ENCODE results near the gene PCBP4.
"Not testable (repeated sequence)": the region's sequence is repeated elsewhere in the genome, so short reads cannot be mapped to it uniquely, and the experiment has no call there.

Gene PCBP4

GRCh38 chr3:51937611-51938450, 29.4 kb downstream of the PCBP4 start:
- no peak for DNase-seq

DNA sequence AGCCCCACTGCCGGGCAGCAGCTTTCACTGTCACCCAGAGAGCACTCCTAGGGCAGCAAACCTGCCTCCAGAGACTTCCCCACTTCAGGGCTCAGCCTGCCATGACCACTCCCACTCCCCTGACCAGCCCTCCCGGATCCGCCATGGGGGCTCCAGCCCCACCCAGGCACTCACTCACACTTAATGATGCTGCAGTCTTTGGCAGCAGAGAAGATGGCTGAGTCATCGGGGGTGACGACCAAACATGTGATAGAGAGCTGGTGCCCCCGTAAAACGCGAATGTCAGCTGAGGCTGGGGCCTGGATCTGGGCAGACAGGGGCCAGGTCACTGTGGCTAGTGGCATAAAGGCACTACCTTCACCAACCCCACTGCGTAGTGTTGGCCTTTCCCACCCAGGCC, 30.2 kb downstream of the PCBP4 start:
- no peak for DNase-seq

- DNase-seq = no peak
These were observed 31.1 kb downstream of the PCBP4 start for GRCh38 chr3:51935886-51936755.

- DNase-seq = no peak
These were observed 32.0 kb downstream of the PCBP4 start for GRCh38 chr3:51934991-51935885.

- DNase-seq = no peak
These were observed 33.0 kb downstream of the PCBP4 start for GRCh38 chr3:51934139-51934850.

DNA sequence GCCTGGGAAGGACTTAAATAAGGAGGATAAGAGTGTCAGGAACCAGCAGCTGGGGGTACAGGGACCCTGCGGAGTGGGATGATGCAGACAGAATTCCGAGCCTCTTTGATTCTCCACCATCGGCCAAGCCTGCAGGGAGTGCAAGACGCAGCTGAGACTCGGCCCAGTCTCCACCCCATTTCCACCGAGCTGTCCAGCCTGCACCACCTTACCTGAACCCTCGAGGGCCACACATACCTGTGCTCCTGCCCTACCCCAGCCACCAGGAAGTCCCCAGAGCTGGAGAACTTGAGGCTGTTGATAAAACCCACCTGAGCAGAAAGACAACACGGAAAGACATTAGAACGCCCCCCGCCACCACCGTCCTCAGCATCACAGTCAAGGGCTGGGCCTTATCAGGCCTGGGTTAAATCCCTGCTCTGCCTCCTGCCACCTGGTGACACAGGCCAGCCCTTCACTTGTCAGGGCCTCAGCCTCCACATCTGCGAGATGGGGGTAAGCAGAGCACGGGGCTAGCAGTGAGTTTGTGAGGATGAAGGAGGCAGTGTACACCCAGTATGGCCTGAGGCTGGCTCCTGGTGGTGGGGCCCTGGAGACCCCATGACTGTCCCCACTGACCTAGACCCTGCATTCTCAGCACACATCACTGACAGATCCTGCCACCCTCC, 33.6 kb downstream of the PCBP4 start:
- no peak for DNase-seq

DNA sequence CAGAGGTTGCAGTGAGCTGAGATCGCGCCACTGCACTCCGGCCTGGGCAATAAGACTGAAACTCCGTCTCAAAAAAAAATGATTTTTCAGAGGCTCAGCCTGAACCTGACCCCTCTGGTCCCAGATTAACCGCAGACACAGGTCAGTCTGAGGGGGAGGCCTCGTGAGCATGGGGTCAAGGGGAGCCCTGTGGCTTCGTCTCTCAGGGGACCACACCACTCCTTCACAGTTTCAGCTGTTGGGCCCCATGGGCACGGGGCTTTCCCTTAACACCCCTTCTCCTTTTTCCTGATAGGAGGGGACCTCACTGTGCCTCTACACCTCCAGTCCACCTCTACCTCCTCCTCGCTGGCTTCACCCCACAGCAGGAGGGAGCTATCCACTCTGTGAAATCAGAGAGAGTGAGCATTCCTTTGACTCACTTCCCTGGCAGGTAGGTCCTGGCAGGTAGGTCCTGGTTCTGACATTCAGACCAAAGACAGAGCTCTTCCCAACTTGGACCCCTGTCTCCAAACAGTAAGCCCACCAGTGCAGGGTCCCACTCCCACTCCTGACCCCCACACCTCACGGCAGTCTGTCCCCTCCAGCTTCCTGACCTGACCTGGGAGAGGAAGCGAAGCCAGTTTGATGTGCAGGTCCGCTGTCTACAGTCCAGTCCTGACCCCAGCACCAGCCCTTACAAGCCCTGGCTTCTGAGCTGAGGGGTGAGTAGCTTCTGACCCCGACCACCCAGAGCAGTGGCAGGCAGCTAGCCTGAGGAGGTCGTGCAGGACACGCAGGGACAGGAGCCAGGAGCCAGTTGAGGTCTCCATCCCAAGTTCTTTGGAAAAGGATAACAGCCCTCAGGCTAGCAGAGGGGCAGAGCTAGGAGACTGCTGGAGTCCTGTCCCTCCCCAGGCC, 34.5 kb downstream of the PCBP4 start:
- DNase-seq = no peak

- DNase-seq = no peak
These were observed 35.5 kb downstream of the PCBP4 start for GRCh38 chr3:51931756-51932155.

DNA sequence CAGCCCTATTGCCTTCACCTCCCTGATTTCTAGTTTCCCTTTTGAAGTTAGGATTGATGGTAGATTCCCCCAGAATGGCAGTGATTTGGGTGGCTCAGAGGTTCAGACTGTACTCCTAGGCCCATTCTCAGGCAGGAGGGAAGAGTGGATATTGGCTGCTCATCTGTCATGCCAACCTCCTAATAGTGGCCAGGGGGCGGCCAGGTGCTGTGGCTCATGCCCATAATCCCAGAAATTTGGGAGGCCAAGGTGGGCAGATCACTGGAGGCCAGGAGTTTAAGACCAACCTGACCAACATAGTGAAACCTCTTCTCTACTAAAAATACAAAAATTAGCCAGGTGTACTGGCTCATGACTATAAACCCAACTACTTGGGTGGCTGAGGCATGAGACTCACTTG, 36.8 kb downstream of the PCBP4 start:
- DNase-seq = no peak

DNA sequence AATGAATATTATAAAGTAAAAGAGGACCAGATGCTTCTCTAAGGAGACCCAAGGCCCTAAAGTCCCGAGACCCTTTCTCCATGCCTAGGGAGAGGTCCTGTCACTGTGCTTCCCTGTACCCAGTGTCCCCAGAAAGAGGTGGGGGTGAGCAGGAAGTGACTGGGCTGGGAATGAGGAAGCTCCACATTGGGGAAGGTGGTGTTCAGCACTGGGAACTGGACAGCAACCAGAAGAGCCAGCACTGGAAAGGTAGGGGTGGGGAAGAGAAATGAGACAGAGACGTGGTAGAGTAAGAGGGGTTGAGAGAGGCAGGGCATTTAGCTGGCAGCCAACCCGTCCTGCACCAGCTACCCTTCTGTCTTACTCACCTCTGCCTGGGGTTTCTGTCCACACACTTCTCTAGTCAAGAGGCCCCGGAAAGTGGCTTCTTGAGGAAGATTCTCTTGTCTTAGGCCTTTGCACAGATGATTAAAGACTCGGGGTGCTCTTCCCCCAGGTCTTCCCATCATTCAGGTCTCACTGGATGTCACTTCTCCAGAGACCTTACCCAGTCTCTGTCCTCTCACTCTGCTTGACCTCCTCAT, 37.7 kb downstream of the PCBP4 start:
- DNase-seq = no peak

- DNase-seq = not testable (repeated sequence)
These were observed 38.3 kb downstream of the PCBP4 start for GRCh38 chr3:51928981-51929380.

GRCh38 chr3:51928438-51928837, 38.8 kb downstream of the PCBP4 start:
- no peak for DNase-seq

DNA sequence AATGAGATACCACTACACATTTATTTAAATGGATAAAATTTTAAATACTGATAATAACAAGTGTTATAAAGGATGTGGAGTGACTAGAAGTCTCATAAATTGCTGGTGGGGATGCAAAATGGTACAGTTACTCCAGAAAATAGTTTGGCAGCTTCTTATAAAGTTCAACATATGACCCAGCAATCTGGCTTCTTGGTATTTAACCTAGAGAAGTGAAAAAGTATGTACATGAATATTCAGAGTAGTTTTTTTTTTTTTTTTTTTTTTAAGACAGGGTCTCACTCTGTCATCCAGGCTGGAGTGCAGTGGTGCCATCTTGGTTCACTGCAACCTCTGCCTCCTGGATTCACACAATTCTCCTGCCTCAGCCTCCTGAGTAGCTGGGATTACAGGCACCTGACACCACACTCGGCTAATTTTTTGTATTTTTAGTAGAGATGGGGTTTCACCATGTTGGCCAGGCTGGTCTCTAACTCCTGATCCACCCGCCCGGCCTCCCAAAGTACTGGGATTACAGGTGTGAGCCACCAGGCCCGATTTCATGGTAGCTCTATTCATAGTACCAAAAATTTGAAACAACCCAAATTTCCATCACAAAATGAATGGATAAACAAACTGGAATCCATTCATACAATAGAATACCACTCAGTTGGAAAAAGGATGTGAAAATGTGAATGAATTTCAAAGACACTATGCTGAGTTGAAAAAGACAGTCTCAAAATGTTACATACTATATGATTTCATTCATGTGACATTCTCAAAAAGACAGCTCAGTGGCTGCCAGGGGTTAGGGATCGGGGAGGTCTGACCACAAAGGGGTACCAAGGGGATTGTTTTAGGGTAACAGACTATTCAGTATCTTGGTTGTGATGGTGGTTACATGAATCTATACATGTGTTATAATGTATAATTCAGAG, 39.9 kb downstream of the PCBP4 start:
- DNase-seq = no peak

GRCh38 chr3:51921081-51921578, 46.1 kb downstream of the PCBP4 start:
- DNase-seq = no peak

GRCh38 chr3:51916418-51916817, 50.8 kb downstream of the PCBP4 start:
- DNase-seq = no peak

DNA sequence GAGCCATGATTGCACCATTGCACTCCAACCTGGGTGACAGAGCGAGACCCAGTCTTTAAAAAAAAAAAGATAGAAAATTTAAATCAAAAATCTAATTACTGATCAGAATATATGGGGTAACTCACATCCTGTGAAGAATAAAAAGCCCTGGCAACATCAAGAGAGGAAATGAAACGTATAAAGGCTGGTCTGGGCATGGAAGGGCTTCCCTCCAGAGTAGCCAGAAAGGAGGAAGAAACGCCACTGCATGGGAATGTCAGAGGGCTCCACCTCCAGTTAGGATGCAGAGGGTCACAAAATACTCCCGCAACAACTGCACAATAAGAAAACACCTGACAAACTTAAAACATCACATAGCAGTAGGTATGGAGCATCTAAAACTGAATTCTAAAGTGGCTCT, 59.2 kb downstream of the PCBP4 start:
- DNase-seq = no peak
